ENCODE results near the gene GRM8.

- TF ChIP-seq CTCF (conservative IDR thresholded peaks at IDR 0.05; ENCODE audit: low read length) (no peak), EZH2phosphoT487 (IDR thresholded peaks at IDR 0.05; ENCODE audit: borderline replicate concordance, low read depth, low read length) (no peak)
These were observed 4.3 kb upstream of the GRM8 start for GRCh38 chr7:127257086-127257485.
